ENCODE results near the gene ROBO2.

GRCh38 chr3:77342688-77343087 lies 302.8 kb downstream of the ROBO2 start:
- no peak for TF ChIP-seq CTCF (IDR thresholded peaks at IDR 0.05)
- TF ChIP-seq POLR2A (IDR thresholded peaks at IDR 0.05), result no peak

Data from lower leg skin (tissue), 3 donors.